GM18861 (cell line): ENCODE data around the gene ANKS1A.

Experiments used
- ATAC-seq: cut with Tn5 transposase; IDR thresholded peaks from one replicate; pipeline ENCODE4 v1.9.1; 2021; ENCODE audit not compliant: unreplicated experiment

Gene ANKS1A

GRCh38 chr6:35064757-35065440 lies 175.8 kb downstream of the ANKS1A start:
- ATAC-seq = no peak

GRCh38 chr6:35065441-35065800 lies 176.4 kb downstream of the ANKS1A start:
- ATAC-seq = no peak

DNA sequence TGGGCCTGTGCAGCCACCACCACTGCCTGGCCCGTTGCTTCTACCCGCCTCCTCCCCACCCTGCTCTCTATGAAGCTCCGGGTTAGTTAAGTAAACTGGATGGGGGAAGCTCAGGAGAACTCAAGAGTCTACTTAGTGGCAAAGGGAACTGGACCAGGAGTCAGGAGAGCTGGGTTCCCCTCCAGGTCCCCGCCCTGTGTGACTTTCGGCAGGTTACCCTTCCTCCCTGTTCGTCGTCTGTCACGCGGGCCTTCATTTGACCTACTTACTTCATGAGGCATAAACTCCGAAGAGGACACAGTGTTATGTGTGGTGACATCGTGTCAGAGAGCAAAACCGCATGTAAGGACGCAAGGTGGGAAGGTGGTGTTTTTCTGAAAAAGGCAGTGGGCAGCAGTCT lies 176.8 kb downstream of the ANKS1A start:
- ATAC-seq = no peak

DNA sequence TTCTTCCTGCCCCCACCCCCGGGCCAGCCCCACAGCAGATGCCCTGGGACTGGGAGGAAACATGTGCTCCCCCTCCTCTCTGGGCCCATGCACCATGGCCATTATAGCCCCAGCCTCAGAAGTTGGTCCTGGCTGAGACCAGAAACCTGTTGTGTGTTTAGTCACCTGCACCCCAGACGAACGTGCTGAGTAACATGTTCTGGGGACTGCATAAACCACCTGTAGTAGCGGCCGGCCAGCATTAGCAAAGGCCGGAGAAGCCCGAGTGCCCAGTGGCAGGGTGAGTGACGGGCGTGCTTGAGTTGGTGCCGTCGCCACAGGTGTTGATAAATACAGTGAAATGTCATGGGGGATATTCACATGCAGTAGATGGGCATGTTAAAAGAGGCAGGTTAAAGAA lies 178.2 kb downstream of the ANKS1A start:
- no peak for ATAC-seq

GRCh38 chr6:35068206-35068605 lies 179.2 kb downstream of the ANKS1A start:
- no peak for ATAC-seq

- no peak for ATAC-seq
Measured at GRCh38 chr6:35068644-35069043, 179.6 kb downstream of the ANKS1A start.

GRCh38 chr6:35069262-35069661 lies 180.2 kb downstream of the ANKS1A start:
- no peak for ATAC-seq

- no peak for ATAC-seq
Measured at GRCh38 chr6:35070111-35070510, 181.1 kb downstream of the ANKS1A start.

- ATAC-seq = no peak
Measured at GRCh38 chr6:35071347-35071994, 182.4 kb downstream of the ANKS1A start.

GRCh38 chr6:35072051-35072697 lies 183.1 kb downstream of the ANKS1A start:
- ATAC-seq = no peak

DNA sequence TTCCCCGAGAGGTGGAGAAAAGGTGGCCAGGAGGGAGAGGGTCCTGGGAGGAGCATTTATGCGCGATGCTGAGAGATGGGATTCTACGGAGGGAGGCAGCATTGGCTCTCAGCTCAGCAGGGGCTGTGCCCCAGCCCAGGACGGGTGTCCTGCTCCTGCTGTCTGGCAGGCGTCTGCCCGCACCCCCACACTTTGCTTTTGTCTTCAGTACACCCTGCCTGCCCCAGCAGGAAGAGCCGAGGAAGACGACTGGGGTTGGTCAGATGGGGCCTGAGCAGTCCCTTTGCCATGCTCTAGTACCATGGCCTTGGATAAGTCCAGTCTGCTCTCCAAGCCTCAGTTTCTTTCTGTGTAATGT lies 183.6 kb downstream of the ANKS1A start:
- ATAC-seq = no peak

DNA sequence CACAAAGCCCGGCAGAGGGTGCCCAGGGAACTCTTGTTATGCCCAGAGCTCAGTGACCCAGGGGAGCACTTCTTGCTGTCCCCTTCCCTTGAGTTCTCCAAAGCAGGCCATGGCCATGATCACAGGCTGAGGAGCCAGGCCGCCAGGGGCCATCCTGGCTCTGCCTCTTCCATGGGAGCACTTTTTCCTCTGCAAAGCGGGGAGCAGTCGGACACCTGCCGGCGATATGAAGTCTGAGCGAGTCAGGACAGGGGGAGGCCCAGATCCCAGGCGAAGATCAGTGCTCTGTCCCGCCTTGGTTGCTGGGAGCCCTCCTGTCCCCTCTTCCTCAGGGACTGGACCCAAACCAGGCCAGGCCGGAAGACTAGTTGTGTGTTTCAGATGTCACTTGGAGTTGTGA lies 184.2 kb downstream of the ANKS1A start:
- no peak for ATAC-seq

DNA sequence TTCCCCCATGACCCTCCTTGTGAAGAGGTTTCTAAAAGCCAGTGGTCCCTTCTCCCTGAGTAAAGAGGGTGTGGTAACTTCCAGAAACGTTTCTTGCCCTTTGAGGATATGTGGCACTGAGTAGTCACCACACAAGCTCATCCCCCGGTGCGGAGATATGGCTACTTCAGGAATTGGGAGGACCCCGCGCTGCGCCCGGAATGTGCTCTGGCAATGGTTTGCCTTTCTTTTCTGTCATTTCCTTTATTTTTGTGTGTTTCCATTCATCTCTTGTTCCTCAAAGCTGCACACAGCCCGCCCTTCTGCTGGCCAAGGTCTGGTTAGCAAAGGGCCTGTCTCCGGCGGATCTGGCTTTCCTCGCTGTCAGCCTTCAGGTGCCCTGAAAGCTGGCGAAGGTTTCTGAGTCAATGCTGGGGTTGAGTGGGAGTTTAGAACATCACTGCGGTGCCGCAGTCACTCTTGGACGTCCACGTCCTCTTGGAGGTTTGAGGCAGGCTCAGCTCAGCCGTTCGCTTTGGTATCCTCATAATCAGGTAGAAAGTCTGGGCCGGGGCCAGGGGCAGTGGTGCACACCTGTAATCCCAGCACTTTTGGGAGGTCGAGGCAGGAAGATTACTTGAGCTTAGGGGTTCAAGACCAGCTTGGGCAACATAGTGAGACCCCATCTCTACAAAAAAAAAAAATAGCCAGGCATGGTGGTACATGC lies 184.9 kb downstream of the ANKS1A start:
- no peak for ATAC-seq

DNA sequence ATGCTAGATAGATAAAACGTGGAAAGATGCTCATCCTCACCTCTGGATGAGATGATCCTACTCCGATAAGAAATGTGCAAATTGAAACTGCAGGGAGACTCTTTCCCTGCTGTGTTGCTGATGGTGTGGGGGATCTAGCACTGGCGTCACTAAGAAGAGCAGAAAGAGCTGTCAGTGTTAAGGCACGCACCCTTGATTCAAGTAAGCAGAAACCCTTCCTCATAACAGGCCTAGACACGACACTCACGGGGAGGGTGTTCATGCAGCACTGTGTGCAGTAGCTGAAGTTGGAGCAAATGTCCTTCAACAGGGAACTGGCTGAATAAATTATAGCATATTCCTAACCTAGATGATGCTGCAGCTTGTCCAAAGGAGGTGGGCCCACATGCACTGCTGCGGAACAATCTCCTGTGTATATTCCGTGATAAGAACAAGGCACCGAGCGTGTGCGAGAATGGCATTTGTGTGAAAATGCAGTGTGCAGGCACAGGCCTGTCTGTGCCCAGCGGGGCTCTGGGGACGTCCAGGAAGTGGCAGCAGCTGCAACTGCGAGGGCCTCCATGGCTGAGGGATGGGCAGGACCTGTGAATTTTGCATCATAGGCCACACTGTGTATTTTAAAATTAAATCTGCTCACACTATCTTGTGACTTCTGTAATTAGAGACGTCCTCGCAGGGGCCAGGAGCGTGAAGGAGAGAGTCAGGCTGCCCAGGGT lies 188.1 kb downstream of the ANKS1A start:
- ATAC-seq = no peak

DNA sequence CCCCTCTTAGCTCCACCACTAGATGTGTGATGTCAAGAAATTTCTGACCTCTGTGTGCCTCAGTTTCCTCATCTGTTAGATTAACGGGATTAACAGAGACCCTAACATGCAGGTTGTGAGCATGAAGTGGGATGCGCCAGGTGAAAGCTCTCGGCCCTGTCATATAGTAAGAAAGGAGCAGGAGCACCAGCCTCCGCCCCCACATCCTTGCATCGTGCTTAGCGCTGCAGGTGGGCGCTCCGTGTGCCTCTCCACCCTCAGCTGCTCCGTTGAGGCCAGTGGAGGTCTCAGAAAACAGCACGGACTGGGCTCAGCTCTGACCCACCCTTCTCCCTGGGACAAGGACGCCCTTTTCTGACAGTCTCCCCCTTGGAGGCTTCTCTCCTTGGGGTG lies 188.7 kb downstream of the ANKS1A start:
- ATAC-seq = no peak

DNA sequence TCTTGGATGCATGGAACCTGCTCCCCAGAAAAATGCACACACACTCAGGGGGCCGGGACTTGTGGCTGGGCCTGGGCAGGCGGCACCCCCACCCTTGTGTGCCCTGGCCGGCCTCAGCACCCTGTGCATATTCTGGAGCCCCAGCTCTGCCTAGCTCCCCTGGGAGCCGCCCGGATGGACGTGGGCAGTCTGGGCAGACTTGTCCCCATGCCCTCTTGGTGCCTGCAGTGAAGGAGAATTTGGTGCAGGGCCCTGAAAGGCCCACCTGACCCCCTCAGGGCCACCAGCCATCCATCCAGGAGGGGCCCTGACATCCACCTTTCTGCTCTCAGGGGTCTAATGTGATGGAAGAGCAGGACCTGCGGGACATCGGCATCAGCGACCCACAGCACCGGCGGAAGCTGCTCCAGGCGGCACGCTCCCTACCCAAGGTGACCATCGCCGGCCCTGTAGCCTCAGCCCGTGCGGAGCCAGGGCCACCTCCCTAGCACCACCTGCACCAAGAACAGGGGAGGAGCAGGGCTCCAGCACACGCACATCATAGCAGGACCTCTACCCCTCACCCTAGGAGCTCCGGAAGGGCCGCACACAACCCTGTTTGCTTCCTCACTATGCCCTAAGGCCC lies 189.3 kb downstream of the ANKS1A start:
- no peak for ATAC-seq

- no peak for ATAC-seq
Measured at GRCh38 chr6:35078896-35079295, 189.8 kb downstream of the ANKS1A start.

- no peak for ATAC-seq
Measured at GRCh38 chr6:35079311-35080000, 190.4 kb downstream of the ANKS1A start.

DNA sequence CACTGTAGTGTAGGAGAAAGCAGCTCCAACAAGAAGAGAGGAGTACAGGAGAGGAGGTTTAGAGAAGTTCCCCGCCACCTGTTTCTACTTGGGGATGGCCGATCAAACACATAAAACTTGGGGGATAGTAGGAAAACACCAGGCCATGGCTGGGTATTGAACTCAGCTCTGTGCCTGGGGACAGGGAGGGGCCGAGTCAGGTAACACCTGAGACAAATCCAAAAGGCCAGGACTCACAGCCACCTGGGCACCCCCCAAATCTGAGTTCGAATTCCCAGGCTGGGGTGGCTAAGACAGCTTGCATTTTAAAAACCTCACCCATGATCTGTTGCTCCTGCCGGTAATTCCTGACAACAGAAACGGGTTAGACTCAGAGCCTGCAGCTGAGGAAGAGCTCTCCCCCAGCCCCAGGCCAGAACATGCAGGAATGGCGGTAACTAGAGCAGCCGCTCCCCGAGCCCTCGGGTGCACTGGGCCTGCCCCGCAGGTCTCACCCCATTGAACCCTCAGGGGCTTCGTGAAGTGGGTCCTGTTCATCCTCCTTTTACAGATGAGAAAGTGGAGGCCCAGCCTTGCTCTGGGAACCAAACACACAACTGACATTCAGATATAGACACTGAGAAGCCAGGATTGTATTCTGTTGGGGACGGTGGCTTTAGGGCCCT lies 191.1 kb downstream of the ANKS1A start:
- no peak for ATAC-seq
